Stimulated activated memory B cell treated with anti-CD40 and anti-IgM and Interleukin-4, amounts not matched to agents 10 μg/mL and 1 μg/mL and 100 μg/mL, for 72 hours (primary cell): ENCODE data around the gene KCP.
"Not testable (repeated sequence)": the region's sequence is repeated elsewhere in the genome, so short reads cannot be mapped to it uniquely, and the experiment has no call there.

Experiments
- ATAC-seq: fragments of 150-1000 bp; cut with Tn5 transposase; 2 replicates; pipeline ENCODE4 v1.10.0; 2021
- H3K27ac Mint-ChIP-seq: one replicate; pipeline ENCODE4 v1.8.0; 2022; ENCODE audit warnings: mild to moderate bottlenecking, mixed read lengths
- H3K27me3 Mint-ChIP-seq: one replicate; pipeline ENCODE4 v1.8.0; 2022; ENCODE audit warnings: mixed read lengths
- H3K36me3 Mint-ChIP-seq: one replicate; pipeline ENCODE4 v1.8.0; 2022; ENCODE audit warnings: mixed read lengths
- H3K4me1 Mint-ChIP-seq: one replicate; pipeline ENCODE4 v1.8.0; 2022; ENCODE audit warnings: mixed read lengths
- H3K4me3 Mint-ChIP-seq: one replicate; pipeline ENCODE4 v1.8.0; 2022; ENCODE audit warnings: mild to moderate bottlenecking, moderate library complexity, mixed read lengths
- H3K9me3 Mint-ChIP-seq: one replicate; pipeline ENCODE4 v1.8.0; 2022; ENCODE audit warnings: mixed read lengths

The KCP gene

GRCh38 chr7:128910569-128910945 is at the start of gene KCP:
Gene KCP (minus strand): TSS chr7:128910709. CDS start chr7:128910676, 33 bp downstream.
- Mint-ChIP-seq H3K4me1 (peaks cover 61% of the 10 kb centered on the region), H3K27ac (peak within 1 kb of the TSS; percentile 52), H3K9me3 (no peaks in the 10 kb centered on the region), H3K4me3 (peak within 1 kb of the TSS; percentile 58), H3K27me3 (peaks cover 43% of the 10 kb centered on the region), H3K36me3 (no peaks in the 10 kb centered on the region)
- no peak for ATAC-seq

DNA sequence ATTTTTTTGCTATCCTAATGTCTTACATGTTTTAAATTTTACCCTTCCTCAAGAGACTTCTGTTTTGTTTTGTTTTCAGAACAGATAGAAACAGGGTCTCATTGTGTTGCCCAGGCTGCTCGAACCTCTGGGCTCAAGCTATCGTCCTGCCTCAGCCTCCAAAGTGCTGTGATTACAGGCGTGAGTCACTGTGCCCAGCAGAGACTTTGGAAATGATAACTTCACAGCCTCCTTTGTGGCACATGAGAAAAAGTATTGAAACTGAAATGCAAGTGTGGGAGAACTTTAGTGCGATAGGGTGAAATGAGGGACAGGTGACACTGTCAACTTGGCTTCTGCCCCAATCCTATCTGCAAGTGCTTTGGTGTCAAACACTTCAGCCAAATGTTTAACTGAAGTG is 48.8 kb upstream of the KCP start:
- Mint-ChIP-seq H3K27ac (peak overlapping the region; percentile 76), H3K9me3 (no peaks in the 10 kb centered on the region), H3K36me3 (peaks cover 74% of the 10 kb centered on the region), H3K27me3 (no peaks in the 10 kb centered on the region), H3K4me3 (no peak overlapping the region), H3K4me1 (peaks cover 46% of the 10 kb centered on the region)
- no peak for ATAC-seq

GRCh38 chr7:128955981-128956380 is 45.5 kb upstream of the KCP start:
- H3K27me3 Mint-ChIP-seq: no peaks in the 10 kb centered on the region
- H3K36me3 Mint-ChIP-seq: peaks cover 87% of the 10 kb centered on the region
- H3K9me3 Mint-ChIP-seq: no peaks in the 10 kb centered on the region
- peaks cover 42% of the 10 kb centered on the region for H3K4me1 Mint-ChIP-seq
- no peak overlapping the region for H3K4me3 Mint-ChIP-seq
- no peak for ATAC-seq
- peak overlapping the region; percentile 99 for H3K27ac Mint-ChIP-seq

- H3K4me1 Mint-ChIP-seq: peaks cover 48% of the 10 kb centered on the region
- peak overlapping the region; percentile 73 for H3K4me3 Mint-ChIP-seq
- H3K27ac Mint-ChIP-seq: peak overlapping the region; percentile 99
- peaks cover 90% of the 10 kb centered on the region for H3K36me3 Mint-ChIP-seq
- no peaks in the 10 kb centered on the region for H3K27me3 Mint-ChIP-seq
- ATAC-seq: peak; percentile 90
- H3K9me3 Mint-ChIP-seq: no peaks in the 10 kb centered on the region
These were observed 44.6 kb upstream of the KCP start for GRCh38 chr7:128954830-128955802.

- peak; percentile 52 for ATAC-seq
- Mint-ChIP-seq H3K27ac (peak overlapping the region; percentile 99), H3K9me3 (no peaks in the 10 kb centered on the region), H3K27me3 (no peaks in the 10 kb centered on the region), H3K4me1 (peaks cover 48% of the 10 kb centered on the region), H3K4me3 (peak overlapping the region; percentile 73), H3K36me3 (peaks cover 88% of the 10 kb centered on the region)
These were observed 43.6 kb upstream of the KCP start for GRCh38 chr7:128954150-128954549.

GRCh38 chr7:128951296-128951695 is 40.8 kb upstream of the KCP start:
- Mint-ChIP-seq H3K36me3 (peaks cover 91% of the 10 kb centered on the region), H3K4me3 (no peak overlapping the region), H3K27ac (peak overlapping the region; percentile 99), H3K4me1 (peaks cover 74% of the 10 kb centered on the region), H3K27me3 (no peaks in the 10 kb centered on the region), H3K9me3 (no peaks in the 10 kb centered on the region)
- ATAC-seq: no peak

DNA sequence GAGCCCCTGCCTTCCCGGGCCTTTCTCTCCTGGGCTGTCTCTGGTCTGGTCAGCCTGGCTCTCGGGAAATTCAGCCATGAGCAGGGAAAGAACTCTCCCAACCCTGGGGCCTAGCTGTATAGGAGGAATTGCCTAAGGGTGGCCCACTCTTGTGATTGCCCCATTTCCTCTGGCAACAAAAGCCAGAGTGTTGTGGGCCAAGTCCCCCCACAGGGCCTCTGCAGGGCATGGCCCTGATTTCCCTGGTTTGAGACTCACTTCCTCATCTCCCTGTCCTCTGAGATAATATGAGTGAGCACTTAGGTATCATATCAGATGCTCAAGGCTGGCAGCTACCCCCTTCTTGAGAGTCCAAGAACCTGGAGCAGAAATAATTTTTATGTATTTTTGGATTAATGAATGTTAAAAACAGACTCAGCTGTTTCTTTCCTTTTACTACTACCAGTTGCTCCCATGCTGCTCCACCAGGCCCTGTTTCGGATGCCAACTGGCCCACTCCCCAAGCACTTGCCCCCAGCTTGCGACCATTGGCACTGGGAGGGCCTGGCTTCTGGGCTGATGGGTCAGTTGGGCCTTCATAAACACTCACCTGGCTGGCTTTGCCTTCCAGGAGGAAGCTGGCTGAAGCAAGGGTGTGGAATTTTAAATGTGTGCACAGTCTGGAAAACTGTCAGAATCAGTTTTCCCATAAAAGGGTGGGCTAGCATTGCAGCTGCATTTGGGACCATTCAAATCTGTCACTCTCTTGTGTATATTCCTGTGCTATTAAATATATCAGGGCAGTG is 38.7 kb upstream of the KCP start:
- H3K4me3 Mint-ChIP-seq: no peak overlapping the region
- H3K27ac Mint-ChIP-seq: peak overlapping the region; percentile 99
- H3K9me3 Mint-ChIP-seq: no peaks in the 10 kb centered on the region
- peak; percentile 47 for ATAC-seq
- H3K27me3 Mint-ChIP-seq: no peaks in the 10 kb centered on the region
- H3K36me3 Mint-ChIP-seq: peaks cover 90% of the 10 kb centered on the region
- H3K4me1 Mint-ChIP-seq: peaks cover 68% of the 10 kb centered on the region

GRCh38 chr7:128948312-128948973 is 37.9 kb upstream of the KCP start:
- Mint-ChIP-seq H3K36me3 (peaks cover 89% of the 10 kb centered on the region), H3K27ac (peak overlapping the region; percentile 67), H3K4me1 (peaks cover 66% of the 10 kb centered on the region), H3K27me3 (no peaks in the 10 kb centered on the region), H3K4me3 (no peak overlapping the region), H3K9me3 (no peaks in the 10 kb centered on the region)
- no peak for ATAC-seq

DNA sequence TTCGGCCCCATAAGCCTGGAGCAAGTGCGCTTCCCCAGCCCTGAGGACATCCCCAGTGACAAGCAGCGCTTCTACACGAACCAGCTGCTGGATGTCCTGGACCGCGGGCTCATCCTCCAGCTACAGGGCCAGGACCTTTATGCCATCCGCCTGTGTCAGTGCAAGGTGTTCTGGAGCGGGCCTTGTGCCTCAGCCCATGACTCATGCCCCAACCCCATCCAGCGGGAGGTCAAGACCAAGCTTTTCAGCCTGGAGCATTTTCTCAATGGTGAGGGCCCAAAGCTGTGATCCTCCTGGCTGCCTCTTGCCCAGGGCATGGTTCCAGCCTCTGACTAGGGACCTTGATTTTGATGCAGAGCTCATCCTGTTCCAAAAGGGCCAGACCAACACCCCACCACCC is 37.3 kb upstream of the KCP start:
- no peak for ATAC-seq
- H3K4me1 Mint-ChIP-seq: peaks cover 65% of the 10 kb centered on the region
- peaks cover 88% of the 10 kb centered on the region for H3K36me3 Mint-ChIP-seq
- no peaks in the 10 kb centered on the region for H3K9me3 Mint-ChIP-seq
- no peaks in the 10 kb centered on the region for H3K27me3 Mint-ChIP-seq
- no peak overlapping the region for H3K4me3 Mint-ChIP-seq
- H3K27ac Mint-ChIP-seq: peak overlapping the region; percentile 67

DNA sequence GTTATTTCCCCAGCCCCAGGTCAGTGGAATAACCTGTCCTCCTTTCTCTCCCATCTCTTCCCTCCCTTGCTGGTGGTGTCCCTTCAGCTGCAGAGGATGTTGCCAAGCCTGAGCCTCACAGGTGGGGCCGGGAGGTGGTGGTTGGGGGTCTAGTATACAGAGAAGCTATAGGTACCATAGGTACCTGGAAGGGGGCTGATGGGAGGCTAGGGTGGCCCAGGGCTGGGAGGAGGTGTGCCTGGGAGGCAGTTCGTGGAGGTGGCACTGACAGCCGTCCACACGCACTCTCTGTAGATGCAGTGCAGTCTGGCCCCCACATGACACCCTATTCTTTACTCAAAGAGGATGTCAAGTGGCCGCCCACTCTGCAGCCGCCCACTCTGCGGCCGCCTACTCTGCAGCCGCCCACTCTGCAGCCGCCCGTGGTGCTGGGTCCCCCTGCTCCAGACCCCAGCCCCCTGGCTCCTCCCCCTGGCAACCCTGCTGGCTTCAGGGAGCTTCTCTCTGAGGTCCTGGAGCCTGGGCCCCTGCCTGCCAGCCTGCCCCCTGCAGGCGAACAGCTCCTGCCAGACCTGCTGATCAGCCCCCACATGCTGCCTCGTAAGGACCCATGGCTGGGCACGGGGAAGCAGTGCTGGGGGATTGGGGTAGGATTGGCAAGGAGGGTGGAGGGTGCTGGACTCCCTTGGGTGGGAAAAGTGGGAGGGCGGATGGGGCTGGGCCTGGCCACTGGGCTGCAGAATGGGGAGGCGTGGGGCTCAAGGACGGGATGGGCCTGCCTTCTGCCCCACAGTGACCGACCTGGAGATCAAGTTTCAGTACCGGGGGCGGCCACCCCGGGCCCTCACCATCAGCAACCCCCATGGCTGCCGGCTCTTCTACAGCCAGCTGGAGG is 36.7 kb upstream of the KCP start:
- Mint-ChIP-seq H3K27me3 (no peaks in the 10 kb centered on the region), H3K9me3 (no peaks in the 10 kb centered on the region), H3K4me3 (peak overlapping the region; percentile 9), H3K36me3 (peaks cover 85% of the 10 kb centered on the region), H3K4me1 (peaks cover 67% of the 10 kb centered on the region), H3K27ac (peak overlapping the region; percentile 59)
- ATAC-seq: peak; percentile 42

GRCh38 chr7:128945668-128946366 is 35.3 kb upstream of the KCP start:
- ATAC-seq: no peak
- H3K9me3 Mint-ChIP-seq: no peaks in the 10 kb centered on the region
- peaks cover 81% of the 10 kb centered on the region for H3K36me3 Mint-ChIP-seq
- H3K4me3 Mint-ChIP-seq: no peak overlapping the region
- peak overlapping the region; percentile 57 for H3K27ac Mint-ChIP-seq
- peaks cover 66% of the 10 kb centered on the region for H3K4me1 Mint-ChIP-seq
- H3K27me3 Mint-ChIP-seq: no peaks in the 10 kb centered on the region

DNA sequence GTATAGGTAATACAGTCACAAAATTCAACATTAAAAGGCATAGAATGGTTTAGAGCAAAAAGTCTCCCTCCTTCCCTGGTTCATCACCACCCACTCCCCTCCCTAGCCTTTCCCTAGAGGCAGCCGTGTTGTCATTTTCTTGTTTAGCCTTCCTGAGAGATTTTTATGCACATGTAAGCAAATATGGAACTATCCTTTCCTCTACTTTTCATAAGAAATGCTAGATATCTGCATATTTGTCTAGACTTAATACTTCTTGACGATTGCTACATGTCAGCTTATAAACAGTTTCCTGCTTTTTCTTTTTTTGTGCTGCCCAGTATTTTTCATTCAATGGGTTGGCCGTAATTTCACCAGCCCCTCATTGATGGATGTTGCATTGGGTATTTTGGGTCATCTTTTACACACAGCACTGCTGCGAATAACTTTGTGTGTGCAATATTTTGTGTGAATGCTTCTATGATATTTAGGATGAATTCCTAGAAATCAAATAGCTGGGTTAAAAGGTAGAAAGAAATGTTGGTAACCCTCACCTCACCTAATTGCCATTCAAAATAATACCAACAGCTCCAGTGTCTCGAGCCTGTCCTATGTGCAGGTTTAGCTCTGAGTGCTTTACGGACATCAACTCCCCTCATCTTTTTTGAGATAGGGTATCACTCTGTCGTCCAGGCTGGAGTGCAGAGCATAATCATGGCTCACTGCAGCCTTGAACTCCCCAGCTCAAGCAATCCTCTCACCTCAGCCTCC is 34.2 kb upstream of the KCP start:
- Mint-ChIP-seq H3K27me3 (no peaks in the 10 kb centered on the region), H3K36me3 (peaks cover 72% of the 10 kb centered on the region), H3K4me3 (peak overlapping the region; percentile 61), H3K27ac (peak overlapping the region; percentile 57), H3K9me3 (no peaks in the 10 kb centered on the region), H3K4me1 (peaks cover 73% of the 10 kb centered on the region)
- no peak for ATAC-seq

DNA sequence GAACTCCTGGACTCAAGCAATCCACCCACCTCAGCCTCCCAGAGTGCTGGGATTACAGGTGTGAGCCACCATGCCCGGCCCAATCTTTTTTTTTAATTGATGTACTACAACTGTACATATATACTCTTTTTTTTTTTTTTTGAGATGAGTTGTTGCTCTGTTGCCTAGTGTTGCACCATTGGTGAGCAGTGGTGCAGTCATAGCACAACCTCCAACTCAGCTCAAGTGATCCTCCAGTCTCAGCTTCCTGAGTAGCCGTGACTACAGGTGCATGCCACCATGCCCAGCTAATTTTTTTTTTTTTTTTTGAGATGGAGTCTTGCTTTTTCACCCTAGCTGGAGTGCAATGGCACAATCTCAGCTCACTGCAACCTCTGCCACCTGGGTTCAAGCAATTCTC is 32.7 kb upstream of the KCP start:
- peak overlapping the region; percentile 57 for H3K27ac Mint-ChIP-seq

More for the DNA sequence above, 32.7 kb upstream of the KCP start:
- Mint-ChIP-seq H3K4me3 (peak overlapping the region; percentile 5), H3K36me3 (peaks cover 65% of the 10 kb centered on the region), H3K4me1 (peaks cover 70% of the 10 kb centered on the region)
- H3K9me3 Mint-ChIP-seq, ATAC-seq, H3K27me3 Mint-ChIP-seq: not testable (repeated sequence)
